GM12865 (cell line): ENCODE data around the gene ACBD6.

Experiments
- DNase-seq: peaks from one replicate; pipeline ENCODE4 v3.0.0; 2010; ENCODE audit warnings: low read depth
- H3K4me3 ChIP-seq: 2 replicates; pipeline ENCODE4 v1.5.1; 2011; ENCODE audit warnings: mild to moderate bottlenecking, low read depth, low read length, control low read depth
- TF ChIP-seq, protein P1 (sequence below): IDR thresholded peaks from 2 replicates; pipeline ENCODE4 v1.5.1; 2011; ENCODE audit warnings: low read length, control low read depth, low read depth, inconsistent platforms; ENCODE audit not compliant: insufficient read depth; ENCODE audit errors: missing control alignments

Gene ACBD6

DNA sequence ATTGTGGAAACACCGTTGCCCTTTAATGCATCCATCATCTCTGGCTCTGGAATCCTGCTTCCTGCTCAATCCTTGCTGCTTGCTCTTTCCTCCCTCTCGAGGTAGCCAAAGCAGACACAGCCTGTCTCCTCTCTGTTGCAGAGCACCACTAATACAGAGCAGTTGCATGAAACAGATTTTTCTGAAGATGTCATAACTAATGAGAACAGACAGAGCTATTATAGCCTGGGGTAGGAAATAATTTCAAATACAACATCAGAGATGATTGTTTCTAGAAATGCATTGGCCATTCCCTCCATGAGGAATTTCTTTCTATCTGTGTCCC lies 23.3 kb upstream of the ACBD6 start:
- no peak overlapping the region for H3K4me3 ChIP-seq
- DNase-seq, result no peak
- TF ChIP-seq, protein P1, sequence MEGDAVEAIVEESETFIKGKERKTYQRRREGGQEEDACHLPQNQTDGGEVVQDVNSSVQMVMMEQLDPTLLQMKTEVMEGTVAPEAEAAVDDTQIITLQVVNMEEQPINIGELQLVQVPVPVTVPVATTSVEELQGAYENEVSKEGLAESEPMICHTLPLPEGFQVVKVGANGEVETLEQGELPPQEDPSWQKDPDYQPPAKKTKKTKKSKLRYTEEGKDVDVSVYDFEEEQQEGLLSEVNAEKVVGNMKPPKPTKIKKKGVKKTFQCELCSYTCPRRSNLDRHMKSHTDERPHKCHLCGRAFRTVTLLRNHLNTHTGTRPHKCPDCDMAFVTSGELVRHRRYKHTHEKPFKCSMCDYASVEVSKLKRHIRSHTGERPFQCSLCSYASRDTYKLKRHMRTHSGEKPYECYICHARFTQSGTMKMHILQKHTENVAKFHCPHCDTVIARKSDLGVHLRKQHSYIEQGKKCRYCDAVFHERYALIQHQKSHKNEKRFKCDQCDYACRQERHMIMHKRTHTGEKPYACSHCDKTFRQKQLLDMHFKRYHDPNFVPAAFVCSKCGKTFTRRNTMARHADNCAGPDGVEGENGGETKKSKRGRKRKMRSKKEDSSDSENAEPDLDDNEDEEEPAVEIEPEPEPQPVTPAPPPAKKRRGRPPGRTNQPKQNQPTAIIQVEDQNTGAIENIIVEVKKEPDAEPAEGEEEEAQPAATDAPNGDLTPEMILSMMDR, result no peak

DNA sequence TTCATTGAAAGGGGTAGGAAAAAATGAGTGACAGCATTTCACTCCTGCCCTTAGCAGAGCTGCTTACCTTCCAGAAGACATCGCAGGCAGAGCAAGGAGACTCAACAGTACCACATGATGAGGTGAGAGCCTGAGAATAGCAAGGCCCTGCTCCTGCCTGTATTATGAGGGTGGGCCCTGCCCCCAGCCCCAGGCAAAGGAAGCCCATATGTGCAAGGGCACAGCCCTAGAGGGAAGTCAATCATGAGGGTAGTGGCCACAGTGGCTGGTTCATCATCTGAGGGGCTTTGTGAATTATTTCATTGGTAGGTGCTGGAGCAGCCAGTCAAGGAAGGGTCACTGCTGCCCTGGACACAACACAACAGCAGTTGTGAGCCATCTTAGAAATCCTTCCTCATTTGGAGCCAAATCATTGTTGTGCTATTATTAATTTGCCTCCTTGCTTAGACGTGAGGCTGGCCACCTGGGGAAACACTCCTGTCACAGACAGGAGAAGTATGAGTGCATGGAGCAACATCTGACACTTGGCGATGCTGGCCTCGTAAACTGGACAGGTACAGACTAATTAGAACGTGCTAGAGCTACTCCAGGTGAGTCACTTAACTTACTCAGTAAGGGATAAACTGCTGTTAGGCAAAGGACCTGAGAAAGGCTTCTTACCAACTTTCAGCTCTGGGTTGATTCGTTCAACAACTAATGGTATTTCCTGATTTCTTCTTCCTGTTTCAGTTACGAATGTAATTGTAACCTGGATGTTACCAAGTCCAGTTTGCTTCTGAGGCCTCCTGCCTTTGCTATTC lies 22.7 kb upstream of the ACBD6 start:
- TF ChIP-seq, protein P1, result no peak
- no peak overlapping the region for H3K4me3 ChIP-seq
- no peak for DNase-seq

DNA sequence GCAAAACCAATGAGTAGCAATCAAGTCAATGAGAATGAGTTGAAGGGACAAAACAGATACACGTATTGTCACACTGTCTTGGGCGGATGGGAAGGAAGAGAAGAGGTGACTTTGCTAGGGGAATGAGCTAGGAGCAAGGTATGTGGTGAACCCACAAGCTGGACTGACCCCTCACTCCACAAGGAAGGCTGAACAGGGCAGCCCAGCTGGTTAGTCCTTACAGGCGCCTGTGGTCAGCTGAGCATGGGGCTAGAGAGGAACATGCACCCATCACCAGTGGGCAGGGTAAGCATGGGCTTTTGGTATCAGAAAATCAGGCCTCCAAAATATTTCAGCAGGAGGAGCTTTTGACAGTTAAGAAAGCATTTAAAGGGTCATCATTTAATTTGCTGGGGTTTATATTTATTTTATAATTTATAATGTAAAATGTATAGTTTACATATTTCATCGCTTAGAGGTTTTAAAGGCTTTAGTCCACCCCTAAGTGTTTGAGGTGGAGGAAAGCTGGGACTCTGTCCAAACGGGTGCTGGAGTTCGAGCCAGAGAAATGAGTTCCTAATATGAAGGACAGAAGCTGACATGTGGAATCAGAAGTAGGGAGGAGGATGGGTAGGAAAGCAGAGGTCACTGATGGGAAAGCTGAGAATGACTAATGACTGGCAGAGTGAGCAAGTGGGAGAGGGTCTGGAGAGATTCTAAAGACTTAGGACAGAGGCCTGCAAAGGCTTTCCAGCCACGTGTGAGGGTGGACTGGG lies 22.0 kb upstream of the ACBD6 start:
- no peak overlapping the region for H3K4me3 ChIP-seq
- DNase-seq, result no peak
- TF ChIP-seq, protein P1, result no peak

DNA sequence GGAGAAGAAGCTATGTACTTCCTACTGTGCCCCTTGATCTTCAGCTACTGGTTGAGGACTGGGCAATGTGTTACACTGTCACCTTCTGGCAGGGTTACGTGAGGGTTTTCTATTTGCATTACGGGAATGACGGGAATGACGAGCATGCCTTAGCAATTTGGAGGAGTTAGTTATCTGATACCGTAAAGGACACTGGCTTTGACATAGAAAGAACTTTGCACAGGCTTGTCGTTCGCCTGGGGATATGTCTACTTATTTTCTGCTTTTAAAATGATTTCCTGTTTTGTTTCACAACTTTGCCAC lies 19.8 kb upstream of the ACBD6 start:
- DNase-seq, result no peak
- TF ChIP-seq, protein P1, result no peak
- no peak overlapping the region for H3K4me3 ChIP-seq

DNA sequence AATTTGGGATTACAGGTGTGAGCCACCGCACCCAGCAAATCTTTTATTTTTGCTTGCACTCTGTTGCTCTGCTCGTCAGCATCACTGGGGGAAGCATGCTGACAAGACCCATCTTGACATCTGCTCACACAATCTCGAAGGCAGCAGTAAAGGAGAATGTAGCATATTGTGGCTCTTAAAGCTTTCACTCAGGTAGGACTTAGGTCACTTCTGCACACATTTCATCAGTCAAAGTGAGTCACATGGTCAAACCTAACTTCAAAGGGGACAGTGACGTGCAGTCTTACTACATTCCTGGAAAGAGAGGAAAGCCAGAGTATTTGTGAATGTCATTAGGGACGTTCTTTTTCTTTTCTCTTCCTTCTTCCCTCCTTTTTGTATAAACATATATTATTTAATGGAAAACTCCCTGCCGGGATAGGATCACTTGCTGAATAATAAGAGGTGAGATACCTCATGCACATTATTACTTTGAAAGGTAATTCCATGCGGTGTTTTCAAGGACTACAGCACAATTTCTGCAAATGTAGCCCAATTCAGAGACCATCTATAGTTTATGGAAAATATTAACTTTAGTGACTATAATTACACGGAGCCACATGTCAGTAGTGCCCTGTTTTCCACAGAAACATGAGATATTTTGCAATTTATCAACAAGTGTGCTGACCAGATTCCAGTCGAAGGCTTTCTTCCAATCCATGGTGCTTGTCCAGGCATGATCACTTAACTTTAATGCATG lies 19.3 kb upstream of the ACBD6 start:
- TF ChIP-seq, protein P1, result no peak

DNA sequence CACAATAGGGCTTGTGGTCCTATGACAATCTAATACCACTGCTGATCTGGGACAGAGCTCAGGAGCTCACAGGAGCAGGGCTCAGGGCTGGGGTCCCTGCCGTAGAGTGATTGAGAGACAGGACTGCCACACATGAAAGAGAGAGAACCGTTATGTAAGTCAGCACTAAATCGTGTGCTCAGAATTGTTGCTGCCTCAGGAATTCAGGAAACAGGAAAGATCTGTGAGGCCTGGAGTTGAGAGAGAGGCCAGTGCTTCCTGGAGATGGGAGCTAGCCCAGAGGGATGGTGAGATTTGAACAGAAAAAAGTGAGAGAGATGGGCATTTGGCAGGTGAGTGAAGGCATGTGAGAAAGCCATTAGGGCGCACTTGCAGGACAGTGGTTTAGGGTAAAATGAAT lies 17.5 kb upstream of the ACBD6 start:
- no peak for DNase-seq
- no peak overlapping the region for H3K4me3 ChIP-seq
- TF ChIP-seq, protein P1, result no peak

More for the DNA sequence above, 19.3 kb upstream of the ACBD6 start:
- DNase-seq, result no peak
- no peak overlapping the region for H3K4me3 ChIP-seq
